ENCODE results near the gene FOXN3.

GRCh38 chr14:89406941-89407340 is 10.1 kb downstream of the FOXN3 start:
- no peak for TF ChIP-seq EZH2 (IDR thresholded peaks at IDR 0.05; ENCODE audit: borderline replicate concordance, insufficient read depth, low read length, poor library complexity, severe bottlenecking)
- no peak for TF ChIP-seq CTCF (IDR thresholded peaks at IDR 0.05; ENCODE audit: poor library complexity, severe bottlenecking)
- TF ChIP-seq POLR2AphosphoS5 (IDR thresholded peaks at IDR 0.05), result no peak

All from neural cell (in vitro differentiated cells).